ENCODE measurements around the gene CELSR1.

Gene CELSR1

GRCh38 chr22:46446799-46447198 is 90.6 kb downstream of the CELSR1 start:
- no peak for TF ChIP-seq CTCF (IDR thresholded peaks at IDR 0.05; ENCODE audit: borderline replicate concordance, insufficient read depth, low read depth, low read length)
- no peak overlapping the region for H3K4me3 ChIP-seq (ENCODE audit: low read depth, low read length)

- H3K4me3 ChIP-seq (ENCODE audit: low read depth, low read length) = no peak overlapping the region
- TF ChIP-seq CTCF (IDR thresholded peaks at IDR 0.05; ENCODE audit: borderline replicate concordance, insufficient read depth, low read depth, low read length) = no peak
Measured at GRCh38 chr22:46445771-46446420, 91.5 kb downstream of the CELSR1 start.

- no peak for TF ChIP-seq CTCF (IDR thresholded peaks at IDR 0.05; ENCODE audit: borderline replicate concordance, insufficient read depth, low read depth, low read length)
Measured at GRCh38 chr22:46444390-46444854, 93.0 kb downstream of the CELSR1 start.

GRCh38 chr22:46443850-46444389 is 93.5 kb downstream of the CELSR1 start:
- H3K4me3 ChIP-seq (ENCODE audit: low read depth, low read length) = no peak overlapping the region
- no peak for TF ChIP-seq CTCF (IDR thresholded peaks at IDR 0.05; ENCODE audit: borderline replicate concordance, insufficient read depth, low read depth, low read length)

More at GRCh38 chr22:46444390-46444854, 93.0 kb downstream of the CELSR1 start:
- H3K4me3 ChIP-seq (ENCODE audit: low read depth, low read length) = no peak overlapping the region

- H3K4me3 ChIP-seq (ENCODE audit: low read depth, low read length) = no peak overlapping the region
- TF ChIP-seq CTCF (IDR thresholded peaks at IDR 0.05; ENCODE audit: borderline replicate concordance, insufficient read depth, low read depth, low read length) = no peak
Measured at GRCh38 chr22:46442217-46442853, 95.1 kb downstream of the CELSR1 start.

GRCh38 chr22:46439576-46440465 is 97.6 kb downstream of the CELSR1 start:
- TF ChIP-seq CTCF (IDR thresholded peaks at IDR 0.05; ENCODE audit: borderline replicate concordance, insufficient read depth, low read depth, low read length) = no peak
- no peak overlapping the region for H3K4me3 ChIP-seq (ENCODE audit: low read depth, low read length)
